ENCODE measurements around the gene CRKL.

The CRKL gene

DNA sequence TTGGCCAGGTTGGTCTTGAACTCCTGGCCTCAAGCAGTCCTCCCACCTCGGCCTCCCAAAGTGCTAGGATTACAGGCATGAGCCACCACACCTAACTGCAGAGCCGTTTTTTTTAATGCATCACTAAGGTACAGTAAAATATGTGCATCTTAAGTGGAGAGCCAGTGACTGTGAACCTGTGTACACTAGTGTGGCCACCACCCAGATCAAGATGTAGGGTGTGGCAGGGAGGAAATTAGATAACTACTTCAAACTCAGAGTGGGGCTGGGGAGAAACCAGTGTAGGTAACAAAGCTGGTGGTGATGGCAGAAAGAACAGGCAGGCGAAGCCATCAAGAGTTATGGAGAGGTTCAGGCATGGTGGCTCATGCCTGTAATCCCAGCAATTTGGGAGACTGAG, 44.0 kb upstream of the CRKL start:
- H3K4me3 ChIP-seq (ENCODE audit: low read length, poor library complexity, severe bottlenecking): no peak overlapping the region
- TF ChIP-seq EZH2phosphoT487 (IDR thresholded peaks at IDR 0.05; ENCODE audit: borderline replicate concordance): no peak
- TF ChIP-seq, protein P1, sequence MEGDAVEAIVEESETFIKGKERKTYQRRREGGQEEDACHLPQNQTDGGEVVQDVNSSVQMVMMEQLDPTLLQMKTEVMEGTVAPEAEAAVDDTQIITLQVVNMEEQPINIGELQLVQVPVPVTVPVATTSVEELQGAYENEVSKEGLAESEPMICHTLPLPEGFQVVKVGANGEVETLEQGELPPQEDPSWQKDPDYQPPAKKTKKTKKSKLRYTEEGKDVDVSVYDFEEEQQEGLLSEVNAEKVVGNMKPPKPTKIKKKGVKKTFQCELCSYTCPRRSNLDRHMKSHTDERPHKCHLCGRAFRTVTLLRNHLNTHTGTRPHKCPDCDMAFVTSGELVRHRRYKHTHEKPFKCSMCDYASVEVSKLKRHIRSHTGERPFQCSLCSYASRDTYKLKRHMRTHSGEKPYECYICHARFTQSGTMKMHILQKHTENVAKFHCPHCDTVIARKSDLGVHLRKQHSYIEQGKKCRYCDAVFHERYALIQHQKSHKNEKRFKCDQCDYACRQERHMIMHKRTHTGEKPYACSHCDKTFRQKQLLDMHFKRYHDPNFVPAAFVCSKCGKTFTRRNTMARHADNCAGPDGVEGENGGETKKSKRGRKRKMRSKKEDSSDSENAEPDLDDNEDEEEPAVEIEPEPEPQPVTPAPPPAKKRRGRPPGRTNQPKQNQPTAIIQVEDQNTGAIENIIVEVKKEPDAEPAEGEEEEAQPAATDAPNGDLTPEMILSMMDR (conservative IDR thresholded peaks at IDR 0.05; ENCODE audit: low read length): no peak
- no peaks in the 10 kb centered on the region for H3F3A ChIP-seq (ENCODE audit: low read depth)
- H4K20me1 ChIP-seq (ENCODE audit: insufficient read depth, low read length, poor library complexity, severe bottlenecking): no peaks in the 10 kb centered on the region
- no peaks in the 10 kb centered on the region for H3K27me3 ChIP-seq (ENCODE audit: insufficient read depth, low read length, poor library complexity, severe bottlenecking)
- no peak overlapping the region for H2AFZ ChIP-seq (ENCODE audit: low read length)
- H3K9me3 ChIP-seq (ENCODE audit: insufficient read depth, low read depth, low read length): no peaks in the 10 kb centered on the region
- H3K9me2 ChIP-seq (replicated peaks; ENCODE audit: low read depth, low read length): no peaks in the 10 kb centered on the region
- H3K79me2 ChIP-seq (ENCODE audit: insufficient read depth, low read length): no peaks in the 10 kb centered on the region
- H3K4me1 ChIP-seq (ENCODE audit: insufficient read depth, low read length, poor library complexity, severe bottlenecking): no peaks in the 10 kb centered on the region
- no peak overlapping the region for H3K4me2 ChIP-seq (ENCODE audit: low read depth, low read length, poor library complexity, severe bottlenecking)
- H3K9ac ChIP-seq (ENCODE audit: low read depth, low read length, poor library complexity, severe bottlenecking): no peak overlapping the region
- no peaks in the 10 kb centered on the region for H3K36me3 ChIP-seq (ENCODE audit: insufficient read depth, low read length)

DNA sequence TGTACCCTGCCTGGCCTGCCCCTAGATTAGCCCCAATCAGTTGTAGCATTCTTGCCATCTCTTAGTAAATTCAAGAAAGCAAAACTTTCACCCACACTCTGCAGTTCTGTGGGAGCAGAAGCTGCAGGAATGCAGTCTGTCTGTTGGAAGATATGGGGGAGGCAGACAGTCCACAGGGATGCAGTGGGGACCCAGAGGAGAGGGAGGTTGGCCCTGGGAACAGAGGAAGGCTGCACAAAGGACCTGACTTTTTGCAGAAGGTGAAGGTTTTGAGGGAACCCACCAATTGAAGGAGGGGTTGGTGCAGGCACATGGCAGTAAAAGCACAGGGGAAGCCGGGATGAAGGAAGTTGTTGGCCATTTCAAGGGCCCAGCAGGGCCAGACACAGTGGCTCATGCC, 41.9 kb upstream of the CRKL start:
- no peak overlapping the region for H3K9ac ChIP-seq (ENCODE audit: low read depth, low read length, poor library complexity, severe bottlenecking)

GRCh38 chr22:20877715-20878114, 39.5 kb upstream of the CRKL start:
- no peak overlapping the region for H3K4me3 ChIP-seq (ENCODE audit: low read length, poor library complexity, severe bottlenecking)
- H3K9ac ChIP-seq (ENCODE audit: low read depth, low read length, poor library complexity, severe bottlenecking): no peak overlapping the region
- no peaks in the 10 kb centered on the region for H3K4me1 ChIP-seq (ENCODE audit: insufficient read depth, low read length, poor library complexity, severe bottlenecking)
- H3K27me3 ChIP-seq (ENCODE audit: insufficient read depth, low read length, poor library complexity, severe bottlenecking): no peaks in the 10 kb centered on the region
- no peak for TF ChIP-seq EZH2phosphoT487 (IDR thresholded peaks at IDR 0.05; ENCODE audit: borderline replicate concordance)
- TF ChIP-seq, protein P1 (conservative IDR thresholded peaks at IDR 0.05; ENCODE audit: low read length): no peak
- no peaks in the 10 kb centered on the region for H3K79me2 ChIP-seq (ENCODE audit: insufficient read depth, low read length)
- peaks cover 14% of the 10 kb centered on the region; the same call in 1 of the 2 replicates for H3K36me3 ChIP-seq (ENCODE audit: insufficient read depth, low read length)
- no peak overlapping the region for H3K4me2 ChIP-seq (ENCODE audit: low read depth, low read length, poor library complexity, severe bottlenecking)
- no peaks in the 10 kb centered on the region for H4K20me1 ChIP-seq (ENCODE audit: insufficient read depth, low read length, poor library complexity, severe bottlenecking)
- no peaks in the 10 kb centered on the region for H3F3A ChIP-seq (ENCODE audit: low read depth)
- H2AFZ ChIP-seq (ENCODE audit: low read length): no peak overlapping the region
- H3K9me3 ChIP-seq (ENCODE audit: insufficient read depth, low read depth, low read length): no peaks in the 10 kb centered on the region
- no peaks in the 10 kb centered on the region for H3K9me2 ChIP-seq (replicated peaks; ENCODE audit: low read depth, low read length)

More for the DNA sequence above, 41.9 kb upstream of the CRKL start:
- Histone ChIP-seq H4K20me1 (ENCODE audit: insufficient read depth, low read length, poor library complexity, severe bottlenecking) (no peaks in the 10 kb centered on the region), H3K4me1 (ENCODE audit: insufficient read depth, low read length, poor library complexity, severe bottlenecking) (no peaks in the 10 kb centered on the region), H3K9me2 (replicated peaks; ENCODE audit: low read depth, low read length) (no peaks in the 10 kb centered on the region), H3K36me3 (ENCODE audit: insufficient read depth, low read length) (no peaks in the 10 kb centered on the region), H3K4me2 (ENCODE audit: low read depth, low read length, poor library complexity, severe bottlenecking) (no peak overlapping the region), H3K4me3 (ENCODE audit: low read length, poor library complexity, severe bottlenecking) (no peak overlapping the region), H3K79me2 (ENCODE audit: insufficient read depth, low read length) (no peaks in the 10 kb centered on the region), H2AFZ (ENCODE audit: low read length) (no peak overlapping the region), H3F3A (ENCODE audit: low read depth) (no peaks in the 10 kb centered on the region), H3K27me3 (ENCODE audit: insufficient read depth, low read length, poor library complexity, severe bottlenecking) (no peaks in the 10 kb centered on the region), H3K9me3 (ENCODE audit: insufficient read depth, low read depth, low read length) (no peaks in the 10 kb centered on the region)
- TF ChIP-seq, protein P1 (conservative IDR thresholded peaks at IDR 0.05; ENCODE audit: low read length): no peak
- TF ChIP-seq EZH2phosphoT487 (IDR thresholded peaks at IDR 0.05; ENCODE audit: borderline replicate concordance): no peak

Measured in Loucy (cell line).